ENCODE results near the gene MESP2.

DNA sequence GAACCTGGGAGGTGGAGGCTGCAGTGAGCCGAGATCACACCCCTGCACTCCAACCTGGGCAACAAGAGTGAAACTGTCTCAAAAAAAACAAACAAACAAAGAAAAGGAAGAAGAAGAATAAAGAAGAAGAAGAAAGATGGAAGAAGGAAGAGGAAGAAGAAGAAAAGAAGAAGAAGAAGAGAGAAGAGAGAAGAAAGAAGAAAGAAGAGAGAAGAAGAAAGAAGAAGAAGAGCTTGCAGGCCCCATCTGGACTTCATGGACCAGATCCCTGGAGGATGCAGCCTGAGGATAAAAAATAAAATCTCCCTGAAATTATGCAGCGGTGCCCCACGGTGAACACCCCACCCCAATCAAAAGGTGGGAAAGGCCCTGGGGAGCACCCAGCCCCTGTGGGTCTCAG lies 16.3 kb upstream of the MESP2 start:
- TF ChIP-seq, protein P1, sequence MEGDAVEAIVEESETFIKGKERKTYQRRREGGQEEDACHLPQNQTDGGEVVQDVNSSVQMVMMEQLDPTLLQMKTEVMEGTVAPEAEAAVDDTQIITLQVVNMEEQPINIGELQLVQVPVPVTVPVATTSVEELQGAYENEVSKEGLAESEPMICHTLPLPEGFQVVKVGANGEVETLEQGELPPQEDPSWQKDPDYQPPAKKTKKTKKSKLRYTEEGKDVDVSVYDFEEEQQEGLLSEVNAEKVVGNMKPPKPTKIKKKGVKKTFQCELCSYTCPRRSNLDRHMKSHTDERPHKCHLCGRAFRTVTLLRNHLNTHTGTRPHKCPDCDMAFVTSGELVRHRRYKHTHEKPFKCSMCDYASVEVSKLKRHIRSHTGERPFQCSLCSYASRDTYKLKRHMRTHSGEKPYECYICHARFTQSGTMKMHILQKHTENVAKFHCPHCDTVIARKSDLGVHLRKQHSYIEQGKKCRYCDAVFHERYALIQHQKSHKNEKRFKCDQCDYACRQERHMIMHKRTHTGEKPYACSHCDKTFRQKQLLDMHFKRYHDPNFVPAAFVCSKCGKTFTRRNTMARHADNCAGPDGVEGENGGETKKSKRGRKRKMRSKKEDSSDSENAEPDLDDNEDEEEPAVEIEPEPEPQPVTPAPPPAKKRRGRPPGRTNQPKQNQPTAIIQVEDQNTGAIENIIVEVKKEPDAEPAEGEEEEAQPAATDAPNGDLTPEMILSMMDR (IDR thresholded peaks at IDR 0.05; ENCODE audit: low read length), result no peak
- no peak for TF ChIP-seq EZH2 (optimal IDR thresholded peaks at IDR 0.05; ENCODE audit: low read depth, low read length)
